ENCODE results near the gene CIBAR2. TPM values are rescaled to one million over a fixed set of nuclear protein-coding genes. Genes with fewer than 3 reads are reported as not detected.

The CIBAR2 gene
- total and polyA plus RNA-seq, 7 donors: not detected

DNA sequence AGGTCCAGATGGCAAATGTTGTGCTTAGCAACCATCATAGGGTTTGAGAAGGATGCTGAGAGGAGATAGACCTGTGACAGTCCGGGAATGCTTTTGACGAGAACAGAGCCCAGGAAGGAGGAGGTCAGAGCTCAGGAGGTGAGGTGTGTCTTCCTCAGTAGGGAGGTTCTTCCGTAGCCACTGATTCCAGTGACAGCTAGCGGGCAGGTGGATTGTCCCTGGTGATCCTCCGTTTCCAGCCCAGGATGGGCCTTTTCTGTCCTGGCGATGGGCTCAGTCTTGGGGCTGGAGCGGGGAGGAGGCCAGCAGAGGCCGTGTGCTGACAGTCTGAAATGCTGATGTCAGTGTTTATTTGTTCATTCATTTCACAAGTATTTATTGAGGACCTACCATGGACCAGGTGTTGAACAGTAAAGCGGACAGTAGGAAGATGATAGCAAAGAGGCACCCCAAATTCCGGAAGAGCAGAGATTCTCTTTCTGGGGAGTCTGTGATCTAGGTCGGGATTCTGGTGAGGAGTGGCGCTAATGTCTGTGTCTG lies 45.9 kb downstream of the CIBAR2 start:
- Histone ChIP-seq H3K36me3 (peaks cover 0 to 47% (median 28%) of the 10 kb centered on the region in 4 donors), H3K4me3 (no peak overlapping the region), H3K27me3 (no peaks in the 10 kb centered on the region), H3K4me1 (peaks cover 0 to 7% (median 0%) of the 10 kb centered on the region in 4 donors), H3K9me3 (no peaks in the 10 kb centered on the region), H3K27ac (no peak overlapping the region)
- WGBS, 2 donors: 89 to 92% methylated on average over 12 of the region's 12 CpGs
- DNase-seq: no peak
- TF ChIP-seq, protein P1, sequence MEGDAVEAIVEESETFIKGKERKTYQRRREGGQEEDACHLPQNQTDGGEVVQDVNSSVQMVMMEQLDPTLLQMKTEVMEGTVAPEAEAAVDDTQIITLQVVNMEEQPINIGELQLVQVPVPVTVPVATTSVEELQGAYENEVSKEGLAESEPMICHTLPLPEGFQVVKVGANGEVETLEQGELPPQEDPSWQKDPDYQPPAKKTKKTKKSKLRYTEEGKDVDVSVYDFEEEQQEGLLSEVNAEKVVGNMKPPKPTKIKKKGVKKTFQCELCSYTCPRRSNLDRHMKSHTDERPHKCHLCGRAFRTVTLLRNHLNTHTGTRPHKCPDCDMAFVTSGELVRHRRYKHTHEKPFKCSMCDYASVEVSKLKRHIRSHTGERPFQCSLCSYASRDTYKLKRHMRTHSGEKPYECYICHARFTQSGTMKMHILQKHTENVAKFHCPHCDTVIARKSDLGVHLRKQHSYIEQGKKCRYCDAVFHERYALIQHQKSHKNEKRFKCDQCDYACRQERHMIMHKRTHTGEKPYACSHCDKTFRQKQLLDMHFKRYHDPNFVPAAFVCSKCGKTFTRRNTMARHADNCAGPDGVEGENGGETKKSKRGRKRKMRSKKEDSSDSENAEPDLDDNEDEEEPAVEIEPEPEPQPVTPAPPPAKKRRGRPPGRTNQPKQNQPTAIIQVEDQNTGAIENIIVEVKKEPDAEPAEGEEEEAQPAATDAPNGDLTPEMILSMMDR (IDR thresholded peaks at IDR 0.05): no peak
- no peak for TF ChIP-seq POLR2A (IDR thresholded peaks at IDR 0.05)
- intact Hi-C loops (cut with DNase I): no loop called here

DNA sequence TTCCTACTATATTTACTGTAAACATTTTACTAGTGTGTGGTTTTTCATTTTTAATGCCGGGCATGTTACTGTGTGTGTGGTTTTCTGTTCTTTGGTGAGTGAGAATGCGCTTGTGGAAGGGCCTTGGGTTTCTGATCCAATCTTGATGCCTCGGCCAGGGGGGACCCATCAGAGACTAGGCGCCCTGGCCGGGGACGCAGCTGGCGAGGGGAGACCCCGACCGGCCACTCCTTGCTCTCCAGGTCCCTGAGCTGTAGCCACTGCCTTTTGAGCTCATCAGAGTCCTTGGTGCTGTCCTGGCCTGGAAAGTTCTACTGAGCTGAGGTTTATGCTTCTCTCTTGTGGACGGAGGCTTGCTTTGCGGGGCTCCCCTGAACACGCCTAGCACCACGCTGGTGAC lies 47.2 kb downstream of the CIBAR2 start:
- H3K9me3 ChIP-seq: no peaks in the 10 kb centered on the region
- TF ChIP-seq POLR2AphosphoS5 (IDR thresholded peaks at IDR 0.05) (no peak), POLR2A (IDR thresholded peaks at IDR 0.05) (no peak), EP300 (IDR thresholded peaks at IDR 0.05) (no peak)
- TF ChIP-seq, protein P1 (IDR thresholded peaks at IDR 0.05): no peak
- peaks cover 0 to 7% (median 0%) of the 10 kb centered on the region in 4 donors for H3K4me1 ChIP-seq
- intact Hi-C loops (cut with DNase I): no loop called here
- peaks cover 0 to 34% (median 24%) of the 10 kb centered on the region in 4 donors for H3K36me3 ChIP-seq
- whole genome bisulfite sequencing, 2 donors: 93 to 97% methylated on average over 13 of the region's 13 CpGs
- H3K27me3 ChIP-seq: no peaks in the 10 kb centered on the region
- DNase-seq: no peak
- H3K4me3 ChIP-seq: no peak overlapping the region
- H3K27ac ChIP-seq: no peak overlapping the region

DNA sequence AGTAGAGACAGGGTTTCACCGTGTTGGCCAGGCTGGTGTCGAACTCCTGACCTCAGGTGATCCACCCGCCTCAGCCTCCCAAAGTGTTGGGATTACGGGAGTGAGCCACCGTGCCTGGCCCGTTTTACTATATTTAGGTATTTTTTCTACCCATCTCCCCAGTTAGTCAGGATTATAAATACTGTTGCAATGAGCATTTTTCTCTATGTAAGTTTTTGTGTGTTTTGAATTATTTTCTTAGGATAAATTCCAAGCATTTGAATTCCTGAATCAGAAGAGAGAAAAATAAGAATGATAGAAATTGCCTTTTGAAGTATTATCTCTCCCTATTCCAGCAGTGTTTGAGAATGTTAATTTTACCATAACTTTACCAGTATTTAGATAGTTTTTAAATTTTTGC lies 48.1 kb downstream of the CIBAR2 start:
- Histone ChIP-seq H3K27me3 (no peaks in the 10 kb centered on the region), H3K36me3 (peaks cover 0 to 27% (median 20%) of the 10 kb centered on the region in 4 donors), H3K4me3 (no peak overlapping the region), H3K4me1 (peaks cover 0 to 7% (median 0%) of the 10 kb centered on the region in 4 donors), H3K9me3 (no peaks in the 10 kb centered on the region), H3K27ac (no peak overlapping the region)
- intact Hi-C loops (cut with DNase I): no loop called here
- TF ChIP-seq POLR2A (IDR thresholded peaks at IDR 0.05) (no peak), EP300 (IDR thresholded peaks at IDR 0.05) (no peak), POLR2AphosphoS5 (IDR thresholded peaks at IDR 0.05) (no peak)
- TF ChIP-seq, protein P1 (IDR thresholded peaks at IDR 0.05): no peak
- 96 to 98% methylated on average over 6 of the region's 6 CpGs for WGBS, 2 donors
- no peak for DNase-seq

DNA sequence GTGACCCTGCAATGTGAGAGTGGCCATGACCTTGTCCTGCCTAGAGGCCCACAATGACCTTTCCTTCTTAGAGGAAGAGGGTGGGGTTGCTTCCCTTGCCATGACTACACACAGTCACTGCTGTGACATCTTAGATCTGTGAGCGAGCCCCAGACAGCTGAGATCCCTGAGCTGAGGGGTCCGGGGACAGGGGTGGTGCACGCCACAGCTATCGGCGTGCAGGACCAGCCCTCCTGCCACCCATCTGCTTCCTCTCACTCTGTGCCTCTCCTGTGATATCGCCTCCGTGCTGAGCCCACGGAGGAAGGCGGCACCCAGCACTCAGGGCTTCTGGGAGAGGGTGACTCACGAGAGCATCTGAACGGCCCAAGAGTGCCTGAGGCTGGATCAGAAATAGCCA lies 49.4 kb downstream of the CIBAR2 start:
- TF ChIP-seq, protein P1 (IDR thresholded peaks at IDR 0.05): no peak
- TF ChIP-seq POLR2A (IDR thresholded peaks at IDR 0.05) (no peak), POLR2AphosphoS5 (IDR thresholded peaks at IDR 0.05) (no peak), EP300 (IDR thresholded peaks at IDR 0.05) (no peak)
- H3K9me3 ChIP-seq: no peaks in the 10 kb centered on the region
- peaks cover 0 to 15% (median 13%) of the 10 kb centered on the region in 4 donors for H3K36me3 ChIP-seq
- no peak overlapping the region for H3K27ac ChIP-seq
- no peaks in the 10 kb centered on the region for H3K27me3 ChIP-seq
- WGBS, 2 donors: 85 to 92% methylated on average over 11 of the region's 11 CpGs
- no peak overlapping the region for H3K4me3 ChIP-seq
- no peak for DNase-seq
- H3K4me1 ChIP-seq: peaks cover 0 to 7% (median 0%) of the 10 kb centered on the region in 4 donors
- intact Hi-C loops (cut with DNase I): no loop called here

DNA sequence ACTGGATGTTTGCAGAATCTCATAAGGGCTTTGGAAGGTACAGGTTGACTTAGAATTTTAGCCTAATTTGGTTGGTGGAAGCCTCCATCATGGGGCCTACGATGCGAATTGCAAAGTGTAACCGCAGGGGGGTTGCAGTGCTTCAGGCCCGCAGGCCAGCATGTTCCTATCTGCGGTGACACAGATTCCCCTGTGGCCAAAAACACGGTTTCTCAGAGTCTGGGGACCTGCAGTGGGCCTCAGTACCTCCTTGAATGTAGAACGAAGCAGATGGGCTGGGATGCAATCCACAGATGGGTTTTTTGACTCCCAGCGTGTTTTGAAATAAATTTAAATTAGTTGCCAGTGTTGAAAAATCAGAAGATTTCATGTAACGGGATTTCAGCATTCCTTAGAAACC lies 49.9 kb downstream of the CIBAR2 start:
- Histone ChIP-seq H3K27ac (no peak overlapping the region), H3K9me3 (no peaks in the 10 kb centered on the region), H3K4me1 (peaks cover 0 to 7% (median 0%) of the 10 kb centered on the region in 4 donors), H3K27me3 (no peaks in the 10 kb centered on the region), H3K36me3 (peaks cover 0 to 11% (median 9%) of the 10 kb centered on the region in 4 donors), H3K4me3 (no peak overlapping the region)
- TF ChIP-seq POLR2A (IDR thresholded peaks at IDR 0.05): no peak
- no peak for TF ChIP-seq EP300 (IDR thresholded peaks at IDR 0.05)
- TF ChIP-seq POLR2AphosphoS5 (IDR thresholded peaks at IDR 0.05): no peak
- TF ChIP-seq, protein P1 (IDR thresholded peaks at IDR 0.05): no peak
- 91 to 94% methylated on average over 9 of the region's 9 CpGs for WGBS, 2 donors
- intact Hi-C loops (cut with DNase I): no loop called here
- DNase-seq: no peak

Measured in sigmoid colon (tissue), 7 donors.